GM12878 (cell line): Measurements from ENCODE around the gene HOATZ. TPM values are rescaled to one million over a fixed set of nuclear protein-coding genes. Genes with fewer than 3 reads are reported as not detected.

Experiments
- ATAC-seq: fragments of 200-7000 bp; cut with Tn5 transposase; 3 replicates; pipeline ENCODE4 v1.9.1; 2020; ENCODE audit warnings: mild to moderate bottlenecking, moderate library complexity
- BruUV-seq: library from RNA; stranded (reverse); fragments of 400-500 nt; replicated peaks from 2 replicates; lab custom pipeline; 2021; lab: Mats Ljungman, UMichigan
- CTCF ChIA-PET: fragments of 300-600 bp; sonication (Branson Sonifier 250); formaldehyde crosslinking; extraction: SDS; loops from one replicate; lab custom pipeline; 2021; ENCODE audit warnings: inconsistent platforms; lab: Yijun Ruan, JAX
- POLR2A ChIA-PET: fragments of 350-600 bp; formaldehyde crosslinking; extraction: SDS; loops from one replicate; lab custom pipeline; 2021; ENCODE audit warnings: inconsistent platforms; lab: Charles Lee
- RAD21 ChIA-PET: fragments of 300-600 bp; sonication (Branson Sonifier 250); formaldehyde crosslinking; loops from one replicate; lab custom pipeline; 2023; ENCODE audit warnings: antibody characterized with exemption; ENCODE audit not compliant: unreplicated experiment; lab: Charles Lee
- SMC1A ChIA-PET: fragments of 300-600 bp; sonication (Branson Sonifier 250); formaldehyde crosslinking; loops from one replicate; lab custom pipeline; 2023; ENCODE audit not compliant: unreplicated experiment, uncharacterized antibody; lab: Charles Lee
- DNase-seq: peaks from one replicate; pipeline ENCODE4 v3.0.0-alpha.2; 2011; ENCODE audit warnings: low read depth, low spot score
- FAIRE-seq: peaks from 3 replicates; lab custom pipeline; 2011; peaks lifted over from hg19 to GRCh38; lab: Jason Lieb, UNC
- H2AFZ ChIP-seq: 2 replicates; pipeline ENCODE4 v1.6.0; 2011; ENCODE audit warnings: low read depth, low read length, control low read depth; ENCODE audit not compliant: control insufficient read depth
- H3K27ac ChIP-seq: 2 replicates; pipeline ENCODE4 v1.5.1; 2011; ENCODE audit warnings: control low read depth; ENCODE audit not compliant: control insufficient read depth, insufficient read depth
- H3K27me3 ChIP-seq, 2 experiments: replicated peaks in 1 of 2; 2 replicates each; pipeline versions ENCODE4 v1.6.0 to v1.6.1; 2011; ENCODE audit warnings: low read length in 1 of 2; ENCODE audit not compliant: control insufficient read depth in 2 of 2, insufficient read depth in 2 of 2
- H3K36me3 ChIP-seq, 2 experiments: 2 replicates each; pipeline ENCODE4 v1.5.1; 2011; ENCODE audit warnings: low read length in 1 of 2; ENCODE audit not compliant: control insufficient read depth in 2 of 2, insufficient read depth in 2 of 2
- H3K4me1 ChIP-seq: 2 replicates; pipeline ENCODE4 v1.6.1; 2011; ENCODE audit warnings: mild to moderate bottlenecking, low read length, moderate library complexity, mixed read lengths; ENCODE audit not compliant: control insufficient read depth, insufficient read depth
- H3K4me2 ChIP-seq: 2 replicates; pipeline ENCODE4 v1.6.0; 2011; ENCODE audit warnings: control low read depth; ENCODE audit not compliant: control insufficient read depth, insufficient read depth
- H3K4me3 ChIP-seq: fragments of 200-600 bp; sonication (generic); 2 replicates; pipeline ENCODE4 v1.5.1; 2016
- H3K79me2 ChIP-seq: 2 replicates; pipeline ENCODE4 v1.6.0; 2011; ENCODE audit warnings: low read length; ENCODE audit not compliant: control insufficient read depth, insufficient read depth
- H3K9ac ChIP-seq: 2 replicates; pipeline ENCODE4 v1.8.0; 2011; ENCODE audit warnings: low read length, control low read depth, mixed read lengths; ENCODE audit not compliant: control insufficient read depth, insufficient read depth
- H3K9me3 ChIP-seq: replicated peaks from 3 replicates; pipeline ENCODE4 v1.5.1; 2011; ENCODE audit warnings: mild to moderate bottlenecking, low read length; ENCODE audit not compliant: control insufficient read depth, insufficient read depth
- H4K20me1 ChIP-seq: 2 replicates; pipeline ENCODE4 v1.6.0; 2011; ENCODE audit not compliant: control insufficient read depth, insufficient read depth
- CBX5 ChIP-seq: sonication (generic); IDR thresholded peaks from 2 replicates; pipeline ENCODE4 v1.6.1; 2016; ENCODE audit warnings: low read depth, moderate library complexity, mild to moderate bottlenecking, inconsistent platforms
- IRF3 ChIP-seq: fragments of 450-650 bp; IDR thresholded peaks from 2 replicates; pipeline ENCODE4 v1.6.1; 2014; ENCODE audit warnings: mild to moderate bottlenecking
- KAT2A ChIP-seq: conservative IDR thresholded peaks from 2 replicates; pipeline ENCODE4 v1.6.1; 2011; ENCODE audit warnings: low read depth, low read length; ENCODE audit not compliant: control insufficient read depth
- MXI1 ChIP-seq: fragments of 150-350 bp; IDR thresholded peaks from 2 replicates; pipeline ENCODE4 v1.6.1; 2011; ENCODE audit warnings: low read depth, mild to moderate bottlenecking, inconsistent platforms, low read length, improper control_type of control experiment
- ZBED1 ChIP-seq: IDR thresholded peaks from 2 replicates; pipeline ENCODE4 v1.6.1; 2016; ENCODE audit warnings: borderline replicate concordance
- WGBS: methylation state at CpG from one replicate; pipeline ENCODE4 v1.1.6; 2016; ENCODE audit warnings: low lambda C conversion rate; ENCODE audit not compliant: insufficient replicate concordance, insufficient coverage; ENCODE audit errors: missing lambda C conversion rate; 5-methylcytosine and 5-hydroxymethylcytosine counted together
- in situ Hi-C: fragments of 300-500 bp; cut with MboI; formaldehyde crosslinking; loops from 9 replicates; pipeline ENCODE4 v1.14.3; 2018; ENCODE audit warnings: mixed read lengths
- intact Hi-C: fragments of 100-400 bp; cut with micrococcal nuclease; formaldehyde crosslinking; loops from one replicate; pipeline ENCODE4 v1.14.2; 2022; ENCODE audit not compliant: unreplicated experiment
- polyA plus RNA-seq, 11 experiments: library from polyadenylated mRNA; depleted of rRNA in 4 of 11; unstranded in 6 of 11; stranded (reverse) in 5 of 11; fragments of >200 nt; fragmentation: Nextera tagmentation in 4 of 11; fragmentation: Illumina TruSeq in 1 of 11; extraction: Ambion mirVana in 4 of 11; extraction: Trizol in 1 of 11; gene quantifications; 1 replicate in 1 of 11; 2 replicates in 10 of 11; pipeline versions ENCODE4 v1.2.1 to v1.2.3, GENCODE V29; 2011 to 2016; ENCODE audit warnings: inconsistent platforms in 2 of 11, missing spikeins in 2 of 11, low read depth in 1 of 11
- total RNA-seq, 4 experiments: library from RNA; depleted of rRNA in 3 of 4; stranded (reverse); fragments of >200 nt in 3 of 4; fragmentation: Illumina TruSeq in 1 of 4; extraction: Trizol in 1 of 4; gene quantifications; 2 replicates each; pipeline versions ENCODE4 v1.2.1 to v1.2.3, GENCODE V29; 2013 to 2021
- TF ChIP-seq, protein P1 (sequence below): IDR thresholded peaks from 2 replicates; pipeline ENCODE4 v1.6.1; 2012; ENCODE audit warnings: low read depth, low read length, improper control_type of control experiment
- TF ChIP-seq, protein P2 (sequence below): fragments of 450-650 bp; IDR thresholded peaks from 2 replicates; pipeline ENCODE4 v1.6.1; 2018; ENCODE audit warnings: mild to moderate bottlenecking, low read depth, moderate library complexity; ENCODE audit not compliant: partially characterized antibody

Gene HOATZ
- total and polyA plus RNA-seq, 10 of the 15 experiments (the other 5 are each of a cell fraction or from before 2014, with no cell fraction given), result 0.28 TPM; not detected in 9

GRCh38 chr11:111523343-111523742 is 8.8 kb downstream of the HOATZ start:
- Histone ChIP-seq H3K4me1 (no peaks in the 10 kb centered on the region), H3K27ac (no peak overlapping the region), H3K36me3 (no peaks in the 10 kb centered on the region), H3K9me3 (no peaks in the 10 kb centered on the region), H3K9ac (no peak overlapping the region), H2AFZ (no peak overlapping the region), H3K4me2 (no peak overlapping the region), H3K4me3 (no peak overlapping the region), H3K79me2 (no peaks in the 10 kb centered on the region), H3K27me3 (no peaks in the 10 kb centered on the region), H4K20me1 (no peaks in the 10 kb centered on the region)
- ChIA-PET SMC1A (interaction anchor here (0.8 to 1.0 kb wide), 3 partner anchors 38 to 230 kb away, joined by 3 to 4 read pairs (median 3); no protein-coding TSS in a partner anchor), RAD21 (interaction anchor here (0.7 to 1.5 kb wide), 2 partner anchors 10 to 1242 kb away, joined by 3 to 4 read pairs; no protein-coding TSS in a partner anchor), CTCF (interaction anchor here (0.8 kb wide), 1 partner anchor 29 kb away, joined by 3 read pairs; no protein-coding TSS in a partner anchor), POLR2A (interaction anchor here (0.6 kb wide), 1 partner anchor 358 kb away, joined by 3 read pairs; no protein-coding TSS in a partner anchor)
- ATAC-seq (no peak), FAIRE-seq (no peak), DNase-seq (no peak)
- 39% methylated on average over 2 of the region's 2 CpGs for WGBS
- TF ChIP-seq CBX5 (no peak), MXI1 (no peak), IRF3 (no peak), ZBED1 (no peak), KAT2A (no peak)
- TF ChIP-seq, protein P1, sequence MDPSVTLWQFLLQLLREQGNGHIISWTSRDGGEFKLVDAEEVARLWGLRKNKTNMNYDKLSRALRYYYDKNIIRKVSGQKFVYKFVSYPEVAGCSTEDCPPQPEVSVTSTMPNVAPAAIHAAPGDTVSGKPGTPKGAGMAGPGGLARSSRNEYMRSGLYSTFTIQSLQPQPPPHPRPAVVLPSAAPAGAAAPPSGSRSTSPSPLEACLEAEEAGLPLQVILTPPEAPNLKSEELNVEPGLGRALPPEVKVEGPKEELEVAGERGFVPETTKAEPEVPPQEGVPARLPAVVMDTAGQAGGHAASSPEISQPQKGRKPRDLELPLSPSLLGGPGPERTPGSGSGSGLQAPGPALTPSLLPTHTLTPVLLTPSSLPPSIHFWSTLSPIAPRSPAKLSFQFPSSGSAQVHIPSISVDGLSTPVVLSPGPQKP, result no peak
- TF ChIP-seq, protein P2, sequence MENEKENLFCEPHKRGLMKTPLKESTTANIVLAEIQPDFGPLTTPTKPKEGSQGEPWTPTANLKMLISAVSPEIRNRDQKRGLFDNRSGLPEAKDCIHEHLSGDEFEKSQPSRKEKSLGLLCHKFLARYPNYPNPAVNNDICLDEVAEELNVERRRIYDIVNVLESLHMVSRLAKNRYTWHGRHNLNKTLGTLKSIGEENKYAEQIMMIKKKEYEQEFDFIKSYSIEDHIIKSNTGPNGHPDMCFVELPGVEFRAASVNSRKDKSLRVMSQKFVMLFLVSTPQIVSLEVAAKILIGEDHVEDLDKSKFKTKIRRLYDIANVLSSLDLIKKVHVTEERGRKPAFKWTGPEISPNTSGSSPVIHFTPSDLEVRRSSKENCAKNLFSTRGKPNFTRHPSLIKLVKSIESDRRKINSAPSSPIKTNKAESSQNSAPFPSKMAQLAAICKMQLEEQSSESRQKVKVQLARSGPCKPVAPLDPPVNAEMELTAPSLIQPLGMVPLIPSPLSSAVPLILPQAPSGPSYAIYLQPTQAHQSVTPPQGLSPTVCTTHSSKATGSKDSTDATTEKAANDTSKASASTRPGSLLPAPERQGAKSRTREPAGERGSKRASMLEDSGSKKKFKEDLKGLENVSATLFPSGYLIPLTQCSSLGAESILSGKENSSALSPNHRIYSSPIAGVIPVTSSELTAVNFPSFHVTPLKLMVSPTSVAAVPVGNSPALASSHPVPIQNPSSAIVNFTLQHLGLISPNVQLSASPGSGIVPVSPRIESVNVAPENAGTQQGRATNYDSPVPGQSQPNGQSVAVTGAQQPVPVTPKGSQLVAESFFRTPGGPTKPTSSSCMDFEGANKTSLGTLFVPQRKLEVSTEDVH, result no peak
- in situ Hi-C loops (no loop called here), intact Hi-C loops (no loop called here)
- BruUV-seq, result no TSS peak
